ENCODE results near the gene SYNGR3.

- TF ChIP-seq POLR2A (IDR thresholded peaks at IDR 0.05; ENCODE audit: low read length) = no peak
- no peak for TF ChIP-seq GATA1 (IDR thresholded peaks at IDR 0.05; ENCODE audit: low read depth, low read length)
Measured at GRCh38 chr16:1982991-1983543, 6.7 kb upstream of the SYNGR3 start.

All from erythroblast (primary cell).